Erythroblast (primary cell): ENCODE data around the gene CEACAM6.
A peak's percentile ranks its signal among the peaks of the same experiment; 100 is the strongest.
"Not testable (repeated sequence)": the region's sequence is repeated elsewhere in the genome, so short reads cannot be mapped to it uniquely, and the experiment has no call there.

Experiments used
- DNase-seq, 2 experiments: peaks; one replicate each; lab custom pipeline; 2025; lab: John Stamatoyannopoulos, UW
- GATA1 ChIP-seq: IDR thresholded peaks from 2 replicates; pipeline ENCODE4 v1.6.1; 2011; ENCODE audit warnings: low read depth, mild to moderate bottlenecking, control low read depth, low read length, moderate library complexity
- POLR2A ChIP-seq: IDR thresholded peaks from 2 replicates; pipeline ENCODE4 v1.6.1; 2011; ENCODE audit warnings: mild to moderate bottlenecking, low read length

The CEACAM6 gene

GRCh38 chr19:41734585-41734984 lies 20.7 kb upstream of the CEACAM6 start:
- TF ChIP-seq GATA1 (no peak), POLR2A (no peak)

GRCh38 chr19:41735071-41735600 lies 20.2 kb upstream of the CEACAM6 start:
- no peak for DNase-seq
- no peak for TF ChIP-seq POLR2A
- TF ChIP-seq GATA1: no peak

More at GRCh38 chr19:41734585-41734984, 20.7 kb upstream of the CEACAM6 start:
- no peak for DNase-seq

- DNase-seq: no peak
- no peak for TF ChIP-seq GATA1
- TF ChIP-seq POLR2A: no peak
Observed at GRCh38 chr19:41739361-41739760, 16.0 kb upstream of the CEACAM6 start.

GRCh38 chr19:41740415-41741243 lies 14.7 kb upstream of the CEACAM6 start:
- TF ChIP-seq GATA1 (no peak), POLR2A (no peak)
- no peak for DNase-seq

- DNase-seq: no peak
- TF ChIP-seq GATA1: no peak
- TF ChIP-seq POLR2A: no peak
Observed at GRCh38 chr19:41741244-41741554, 14.1 kb upstream of the CEACAM6 start.

GRCh38 chr19:41744850-41745249 lies 10.5 kb upstream of the CEACAM6 start:
- DNase-seq: no peak
- TF ChIP-seq POLR2A: no peak
- no peak for TF ChIP-seq GATA1

- TF ChIP-seq GATA1 (no peak), POLR2A (no peak)
- no peak for DNase-seq
Observed at GRCh38 chr19:41745756-41746155, 9.6 kb upstream of the CEACAM6 start.

- TF ChIP-seq GATA1 (no peak), POLR2A (no peak)
- peak; percentile 28 to 40 for DNase-seq
Observed at GRCh38 chr19:41746593-41747227, 8.6 kb upstream of the CEACAM6 start.

GRCh38 chr19:41748012-41748411 lies 7.3 kb upstream of the CEACAM6 start:
- TF ChIP-seq POLR2A: no peak
- TF ChIP-seq GATA1: no peak
- DNase-seq: no peak

- not testable (repeated sequence) for DNase-seq
Observed at GRCh38 chr19:41750248-41751134, 4.8 kb upstream of the CEACAM6 start.

- no peak for TF ChIP-seq GATA1
- TF ChIP-seq POLR2A: no peak
- peak; percentile 41 to 72 for DNase-seq
Observed at GRCh38 chr19:41753159-41753558, 2.2 kb upstream of the CEACAM6 start.

- TF ChIP-seq POLR2A: no peak
- no peak for TF ChIP-seq GATA1
Observed at GRCh38 chr19:41753936-41754529, 1.3 kb upstream of the CEACAM6 start.

GRCh38 chr19:41758846-41759245 lies 3.5 kb downstream of the CEACAM6 start:
- TF ChIP-seq POLR2A (no peak), GATA1 (no peak)

More at GRCh38 chr19:41753936-41754529, 1.3 kb upstream of the CEACAM6 start:
- DNase-seq: peak; percentile 29 to 67

GRCh38 chr19:41767115-41767514 lies 11.8 kb downstream of the CEACAM6 start:
- no peak for TF ChIP-seq GATA1
- no peak for DNase-seq

More at GRCh38 chr19:41758846-41759245, 3.5 kb downstream of the CEACAM6 start:
- no peak for DNase-seq

- DNase-seq: not testable (repeated sequence)
Observed at GRCh38 chr19:41768105-41768504, 12.8 kb downstream of the CEACAM6 start.
